Mesendoderm (in vitro differentiated cells): Measurements from ENCODE around the gene IGF2BP1. TPM values are rescaled to one million over a fixed set of nuclear protein-coding genes. Genes with fewer than 3 reads are reported as not detected.

Experiments used
- DNase-seq: peaks from one replicate; pipeline ENCODE4 v3.0.0; 2013
- H2AK5ac ChIP-seq: 2 replicates; pipeline ENCODE4 v1.6.1; 2013; ENCODE audit warnings: low read length, inconsistent platforms
- H2BK120ac ChIP-seq: 2 replicates; pipeline ENCODE4 v1.6.1; 2013; ENCODE audit warnings: low read depth, mild to moderate bottlenecking, low read length, moderate library complexity, mixed read lengths
- H2BK15ac ChIP-seq: replicated peaks from 2 replicates; pipeline ENCODE4 v1.6.1; 2013; ENCODE audit warnings: low read depth, mild to moderate bottlenecking, moderate library complexity
- H2BK5ac ChIP-seq: 2 replicates; pipeline ENCODE4 v1.6.1; 2013; ENCODE audit warnings: low read length, inconsistent platforms
- H3K18ac ChIP-seq: 2 replicates; pipeline ENCODE4 v1.6.1; 2013; ENCODE audit warnings: mild to moderate bottlenecking, low read length, mixed read lengths
- H3K23ac ChIP-seq: one replicate; pipeline ENCODE4 v1.6.1; 2013; ENCODE audit warnings: low read length
- H3K27ac ChIP-seq: 2 replicates; pipeline ENCODE4 v1.5.1; 2013; ENCODE audit warnings: low read depth, mild to moderate bottlenecking, inconsistent platforms, low read length, moderate library complexity
- H3K27me3 ChIP-seq: 2 replicates; pipeline ENCODE4 v1.6.1; 2013; ENCODE audit warnings: low read length, control low read depth, mild to moderate bottlenecking, inconsistent platforms; ENCODE audit not compliant: insufficient read depth, poor library complexity
- H3K36me3 ChIP-seq: 2 replicates; pipeline ENCODE4 v1.6.1; 2013; ENCODE audit warnings: low read length, inconsistent platforms; ENCODE audit not compliant: control insufficient read depth, insufficient read depth
- H3K4ac ChIP-seq: one replicate; pipeline ENCODE4 v1.6.1; 2013; ENCODE audit warnings: low read depth, mild to moderate bottlenecking, low read length, moderate library complexity
- H3K4me1 ChIP-seq: 2 replicates; pipeline ENCODE4 v1.6.1; 2013; ENCODE audit warnings: low read depth, low read length, inconsistent platforms; ENCODE audit not compliant: control insufficient read depth
- H3K4me2 ChIP-seq: 2 replicates; pipeline ENCODE4 v1.6.1; 2013; ENCODE audit warnings: low read length
- H3K4me3 ChIP-seq: 2 replicates; pipeline ENCODE4 v1.5.1; 2013; ENCODE audit warnings: mild to moderate bottlenecking, low read length
- H3K56ac ChIP-seq: one replicate; pipeline ENCODE4 v1.6.1; 2013; ENCODE audit warnings: low read length
- H3K79me1 ChIP-seq: 2 replicates; pipeline ENCODE4 v1.6.1; 2013; ENCODE audit warnings: low read length, inconsistent platforms
- H3K79me2 ChIP-seq: 2 replicates; pipeline ENCODE4 v1.6.1; 2013; ENCODE audit warnings: mild to moderate bottlenecking, low read length; ENCODE audit not compliant: control insufficient read depth, insufficient read depth
- H3K9ac ChIP-seq: 2 replicates; pipeline ENCODE4 v1.6.1; 2013; ENCODE audit warnings: low read length, inconsistent platforms
- H4K5ac ChIP-seq: one replicate; pipeline ENCODE4 v1.6.1; 2013; ENCODE audit warnings: low read length
- H4K8ac ChIP-seq: one replicate; pipeline ENCODE4 v1.6.1; 2013; ENCODE audit warnings: low read depth, mild to moderate bottlenecking, control low read depth, low read length, moderate library complexity
- WGBS: extraction: QIAGEN DNeasy Blood & Tissue Kit; methylation state at CpG from one replicate; pipeline ENCODE4 v1.1.7; 2013; ENCODE audit warnings: low lambda C conversion rate, missing lambda C conversion rate; ENCODE audit not compliant: insufficient coverage; ENCODE audit errors: extremely low coverage; 5-methylcytosine and 5-hydroxymethylcytosine counted together
- polyA plus RNA-seq, 2 experiments: library from polyadenylated mRNA; stranded (reverse); fragments of 200-250 nt; gene quantifications; one replicate each; pipeline ENCODE4 v1.2.3, GENCODE V29; 2013

Gene IGF2BP1
- polyA plus RNA-seq (2013, experiment 1 of 2): 132 TPM
- polyA plus RNA-seq (2013, experiment 2 of 2): 142 TPM

- H3K18ac ChIP-seq: peak within 1 kb of the TSS; percentile 100
- peaks cover 44% of the 10 kb centered on the region for H3K79me2 ChIP-seq
- peak within 1 kb of the TSS; percentile 99 for H4K8ac ChIP-seq
- H3K4me2 ChIP-seq: peak within 1 kb of the TSS; percentile 88
- H2AK5ac ChIP-seq: peak within 1 kb of the TSS; percentile 59
- H3K27ac ChIP-seq: peak within 1 kb of the TSS; percentile 100
- H2BK15ac ChIP-seq: peak within 1 kb of the TSS; percentile 99
- H3K4ac ChIP-seq: peak within 1 kb of the TSS; percentile 100
- H3K56ac ChIP-seq: peak within 1 kb of the TSS; percentile 95
- no CpG with 5 or more reads among the region's 62 CpGs for WGBS
- H2BK5ac ChIP-seq: peak within 1 kb of the TSS; percentile 94
- H3K27me3 ChIP-seq: no peaks in the 10 kb centered on the region
- peak within 1 kb of the TSS; percentile 81 for H3K4me3 ChIP-seq
- H3K23ac ChIP-seq: peak within 1 kb of the TSS; percentile 99
- H3K4me1 ChIP-seq: no peaks in the 10 kb centered on the region
- H3K9ac ChIP-seq: peak within 1 kb of the TSS; percentile 95
- no peak within 1 kb of the TSS for H4K5ac ChIP-seq
- no peaks in the 10 kb centered on the region for H3K36me3 ChIP-seq
- H2BK120ac ChIP-seq: peak within 1 kb of the TSS; percentile 100
- peak; percentile 94 for DNase-seq
- H3K79me1 ChIP-seq: no peaks in the 10 kb centered on the region
Observed at GRCh38 chr17:48997103-48997826, at the start of gene IGF2BP1. TSS of gene IGF2BP1 (plus strand) at chr17:48997385. CDS start at chr17:48997746, 361 bp downstream.

GRCh38 chr17:48951572-48951971 is 45.6 kb upstream of the IGF2BP1 start:
- Histone ChIP-seq H3K9ac (no peak overlapping the region), H3K4me3 (no peak overlapping the region), H3K56ac (no peak overlapping the region), H3K4me1 (no peaks in the 10 kb centered on the region), H2AK5ac (no peak overlapping the region), H2BK120ac (no peak overlapping the region), H3K27ac (no peak overlapping the region), H2BK15ac (no peak overlapping the region), H4K5ac (no peak overlapping the region), H2BK5ac (no peak overlapping the region), H4K8ac (no peak overlapping the region), H3K36me3 (no peaks in the 10 kb centered on the region), H3K79me1 (no peaks in the 10 kb centered on the region), H3K4me2 (no peak overlapping the region), H3K4ac (no peak overlapping the region), H3K23ac (no peak overlapping the region), H3K27me3 (no peaks in the 10 kb centered on the region), H3K18ac (no peak overlapping the region), H3K79me2 (no peaks in the 10 kb centered on the region)
- DNase-seq: no peak
- WGBS: no CpG with 5 or more reads among the region's 5 CpGs

GRCh38 chr17:48952904-48953303 is 44.3 kb upstream of the IGF2BP1 start:
- H3K56ac ChIP-seq: no peak overlapping the region
- H2BK15ac ChIP-seq: no peak overlapping the region
- no peak overlapping the region for H4K5ac ChIP-seq
- no CpG with 5 or more reads among the region's 5 CpGs for WGBS
- no peaks in the 10 kb centered on the region for H3K79me1 ChIP-seq
- H3K27ac ChIP-seq: no peak overlapping the region
- no peak overlapping the region for H3K4me3 ChIP-seq
- H2BK5ac ChIP-seq: no peak overlapping the region
- no peaks in the 10 kb centered on the region for H3K27me3 ChIP-seq
- DNase-seq: no peak
- no peaks in the 10 kb centered on the region for H3K36me3 ChIP-seq
- no peak overlapping the region for H4K8ac ChIP-seq
- H3K9ac ChIP-seq: no peak overlapping the region
- no peak overlapping the region for H3K4ac ChIP-seq
- H2BK120ac ChIP-seq: no peak overlapping the region
- H3K18ac ChIP-seq: no peak overlapping the region
- no peaks in the 10 kb centered on the region for H3K4me1 ChIP-seq
- H3K23ac ChIP-seq: no peak overlapping the region
- H2AK5ac ChIP-seq: no peak overlapping the region
- no peaks in the 10 kb centered on the region for H3K79me2 ChIP-seq
- no peak overlapping the region for H3K4me2 ChIP-seq

GRCh38 chr17:48954300-48954755 is 42.9 kb upstream of the IGF2BP1 start:
- Histone ChIP-seq H3K4me3 (no peak overlapping the region), H3K36me3 (no peaks in the 10 kb centered on the region), H4K8ac (no peak overlapping the region), H3K4me2 (no peak overlapping the region), H2BK120ac (no peak overlapping the region), H2BK5ac (no peak overlapping the region), H3K79me1 (no peaks in the 10 kb centered on the region), H3K56ac (peak overlapping the region; percentile 49), H3K4ac (no peak overlapping the region), H3K27ac (no peak overlapping the region), H2BK15ac (no peak overlapping the region), H3K4me1 (no peaks in the 10 kb centered on the region), H4K5ac (no peak overlapping the region), H3K9ac (no peak overlapping the region), H3K23ac (no peak overlapping the region), H3K18ac (no peak overlapping the region), H2AK5ac (no peak overlapping the region), H3K27me3 (no peaks in the 10 kb centered on the region), H3K79me2 (no peaks in the 10 kb centered on the region)
- WGBS: no CpG with 5 or more reads among the region's 7 CpGs
- peak; percentile 78 for DNase-seq

- Histone ChIP-seq H3K18ac (peak overlapping the region; percentile 65), H3K23ac (no peak overlapping the region), H3K4me1 (peaks cover 4% of the 10 kb centered on the region), H3K4me2 (no peak overlapping the region), H4K5ac (no peak overlapping the region), H3K9ac (peak overlapping the region; percentile 32), H2AK5ac (no peak overlapping the region), H4K8ac (no peak overlapping the region), H2BK15ac (no peak overlapping the region), H3K79me1 (no peaks in the 10 kb centered on the region), H3K27ac (no peak overlapping the region), H3K79me2 (no peaks in the 10 kb centered on the region), H2BK120ac (peak overlapping the region; percentile 47), H2BK5ac (no peak overlapping the region), H3K27me3 (no peaks in the 10 kb centered on the region), H3K4me3 (no peak overlapping the region), H3K56ac (peak overlapping the region; percentile 71), H3K36me3 (no peaks in the 10 kb centered on the region), H3K4ac (peak overlapping the region; percentile 58)
- WGBS: no CpG with 5 or more reads among the region's 11 CpGs
- DNase-seq: peak; percentile 46
Observed at GRCh38 chr17:48960834-48961515, 36.2 kb upstream of the IGF2BP1 start.
